GM12864 (cell line): ENCODE data around the gene SLC34A2.

ENCODE experiments used
- DNase-seq: peaks from one replicate; pipeline ENCODE4 v3.0.0-alpha.2; 2011; ENCODE audit warnings: low read depth
- H3K4me3 ChIP-seq: 2 replicates; pipeline ENCODE4 v1.5.1; 2011; ENCODE audit warnings: mild to moderate bottlenecking, low read depth, low read length, control low read depth
- CTCF ChIP-seq: IDR thresholded peaks from 2 replicates; pipeline ENCODE4 v1.5.1; 2011; ENCODE audit warnings: low read depth, mild to moderate bottlenecking, moderate library complexity, low read length, control low read depth, inconsistent platforms; ENCODE audit errors: missing control alignments

SLC34A2 gene

GRCh38 chr4:25624616-25625015 is 31.0 kb upstream of the SLC34A2 start:
- DNase-seq = no peak
- no peak for TF ChIP-seq CTCF

GRCh38 chr4:25628451-25628850 is 27.2 kb upstream of the SLC34A2 start:
- no peak for TF ChIP-seq CTCF
- H3K4me3 ChIP-seq = no peak overlapping the region
- no peak for DNase-seq

More at GRCh38 chr4:25624616-25625015, 31.0 kb upstream of the SLC34A2 start:
- H3K4me3 ChIP-seq = no peak overlapping the region

GRCh38 chr4:25632135-25632534 is 23.5 kb upstream of the SLC34A2 start:
- no peak for TF ChIP-seq CTCF
- H3K4me3 ChIP-seq = no peak overlapping the region
- no peak for DNase-seq

- H3K4me3 ChIP-seq = no peak overlapping the region
- TF ChIP-seq CTCF = no peak
- no peak for DNase-seq
These were observed 22.1 kb upstream of the SLC34A2 start for GRCh38 chr4:25633541-25633940.

GRCh38 chr4:25635501-25635900 is 20.1 kb upstream of the SLC34A2 start:
- H3K4me3 ChIP-seq = no peak overlapping the region
- DNase-seq = no peak
- no peak for TF ChIP-seq CTCF

GRCh38 chr4:25637581-25638220 is 17.9 kb upstream of the SLC34A2 start:
- no peak for TF ChIP-seq CTCF
- H3K4me3 ChIP-seq = no peak overlapping the region
- DNase-seq = no peak

GRCh38 chr4:25638221-25638601 is 17.4 kb upstream of the SLC34A2 start:
- no peak for DNase-seq
- TF ChIP-seq CTCF = no peak
- no peak overlapping the region for H3K4me3 ChIP-seq
